Lung (tissue), 12 donors: ENCODE data around the gene CEACAM6. TPM values are rescaled to one million over a fixed set of nuclear protein-coding genes. Genes with fewer than 3 reads are reported as not detected.

Source experiments
- ATAC-seq: fragments of 200-7000 bp; cut with Tn5 transposase; one replicate; pipeline ENCODE4 v1.9.1; 2020; ENCODE audit warnings: moderate number of reproducible peaks; ENCODE audit not compliant: insufficient read depth, low FRiP score
- DNase-seq, 3 donors: peaks; one replicate each; pipeline ENCODE4 v3.0.0-alpha.2; 2013 to 2017
- H3K27ac ChIP-seq, 2 donors: one replicate each; pipeline ENCODE4 v1.5.1; 2013; ENCODE audit warnings: mild to moderate bottlenecking in 2 of 2, moderate library complexity in 2 of 2, control low read depth in 1 of 2, inconsistent platforms in 1 of 2, low read depth in 1 of 2, low read length in 1 of 2
- H3K27me3 ChIP-seq, 3 donors: one replicate each; pipeline ENCODE4 v1.5.1; 2013; ENCODE audit warnings: low read length in 2 of 3; ENCODE audit not compliant: control insufficient read depth in 3 of 3, insufficient read depth in 3 of 3
- H3K36me3 ChIP-seq, 4 donors: one replicate each; pipeline ENCODE4 v1.5.1; 2013; ENCODE audit warnings: low read length in 4 of 4, mild to moderate bottlenecking in 1 of 4, moderate library complexity in 1 of 4; ENCODE audit not compliant: control insufficient read depth in 4 of 4, insufficient read depth in 4 of 4
- H3K4me1 ChIP-seq, 5 donors: one replicate each; pipeline ENCODE4 v1.5.1; 2013; ENCODE audit warnings: low read length in 5 of 5, mild to moderate bottlenecking in 2 of 5, moderate library complexity in 1 of 5; ENCODE audit not compliant: control insufficient read depth in 5 of 5, insufficient read depth in 5 of 5
- H3K4me3 ChIP-seq: one replicate; pipeline ENCODE4 v1.5.1; 2013; ENCODE audit warnings: mild to moderate bottlenecking, control low read depth, moderate library complexity
- H3K9ac ChIP-seq, 2 donors: one replicate each; pipeline ENCODE4 v1.5.1; 2013; ENCODE audit warnings: low read length in 2 of 2, control low read depth in 1 of 2; ENCODE audit not compliant: insufficient read depth in 1 of 2
- H3K9me3 ChIP-seq, 4 donors: one replicate each; pipeline ENCODE4 v1.5.1; 2013; ENCODE audit warnings: low read length in 3 of 4, mild to moderate bottlenecking in 1 of 4, moderate library complexity in 1 of 4; ENCODE audit not compliant: control insufficient read depth in 4 of 4, insufficient read depth in 3 of 4
- WGBS, 2 donors: extraction: QIAGEN DNeasy Blood & Tissue Kit; methylation state at CpG; one replicate each; pipeline ENCODE4 v1.1.7; 2013; 5-methylcytosine and 5-hydroxymethylcytosine counted together
- polyA plus RNA-seq, 2 donors: library from polyadenylated mRNA; stranded (reverse); fragments of 200-250 nt; gene quantifications; one replicate each; pipeline ENCODE4 v1.2.1, GENCODE V29; 2013
- total RNA-seq, 2 donors: library from RNA; depleted of rRNA in 1 of 2; stranded (reverse); fragments of >200 nt in 1 of 2; gene quantifications; one replicate each; pipeline ENCODE4 v1.2.1, GENCODE V29; 2014 to 2021
- TF ChIP-seq, protein P1 (sequence below): IDR thresholded peaks from 2 replicates; pipeline ENCODE4 v1.5.1; 2012; ENCODE audit warnings: mild to moderate bottlenecking; ENCODE audit errors: control extremely low read depth, extremely low read depth
- donor health status: control.
- donor health status: control.
- donor health status: Bipolar disorder and iron deficiency.
- donor health status: healthy.
- donor health status: DM: yes; HTN: yes; CAD: no.

Gene CEACAM6
- total and polyA plus RNA-seq, 4 donors, result 5.2 to 280 (median 143) TPM

DNA sequence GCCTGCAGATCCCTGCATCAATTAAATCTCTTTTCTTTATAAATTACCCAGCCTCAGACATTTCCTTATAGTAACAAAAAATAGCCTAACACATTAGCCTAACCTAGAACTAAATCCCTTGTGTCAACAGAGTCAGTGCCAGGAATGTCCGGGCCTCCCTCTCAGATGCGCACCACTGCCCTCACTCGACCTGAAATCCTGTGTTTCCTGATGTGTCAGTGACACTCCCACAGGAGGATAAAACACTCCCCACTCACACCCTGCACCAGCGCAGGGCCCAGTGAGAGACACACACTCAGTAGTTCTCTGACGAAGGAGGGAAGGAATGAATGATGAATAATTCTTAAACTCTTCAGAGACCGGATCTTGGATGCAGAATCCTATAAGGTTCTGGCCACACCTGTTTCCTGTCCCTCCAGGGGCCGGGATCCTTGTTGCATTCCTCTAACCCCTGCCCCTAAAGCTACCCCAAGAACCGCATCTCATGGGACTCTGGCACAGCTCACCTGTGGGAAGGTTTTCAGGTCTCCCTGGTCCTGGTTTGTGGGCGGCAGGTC, 44.2 kb downstream of the CEACAM6 start:
- ATAC-seq, result no peak
- TF ChIP-seq, protein P1, sequence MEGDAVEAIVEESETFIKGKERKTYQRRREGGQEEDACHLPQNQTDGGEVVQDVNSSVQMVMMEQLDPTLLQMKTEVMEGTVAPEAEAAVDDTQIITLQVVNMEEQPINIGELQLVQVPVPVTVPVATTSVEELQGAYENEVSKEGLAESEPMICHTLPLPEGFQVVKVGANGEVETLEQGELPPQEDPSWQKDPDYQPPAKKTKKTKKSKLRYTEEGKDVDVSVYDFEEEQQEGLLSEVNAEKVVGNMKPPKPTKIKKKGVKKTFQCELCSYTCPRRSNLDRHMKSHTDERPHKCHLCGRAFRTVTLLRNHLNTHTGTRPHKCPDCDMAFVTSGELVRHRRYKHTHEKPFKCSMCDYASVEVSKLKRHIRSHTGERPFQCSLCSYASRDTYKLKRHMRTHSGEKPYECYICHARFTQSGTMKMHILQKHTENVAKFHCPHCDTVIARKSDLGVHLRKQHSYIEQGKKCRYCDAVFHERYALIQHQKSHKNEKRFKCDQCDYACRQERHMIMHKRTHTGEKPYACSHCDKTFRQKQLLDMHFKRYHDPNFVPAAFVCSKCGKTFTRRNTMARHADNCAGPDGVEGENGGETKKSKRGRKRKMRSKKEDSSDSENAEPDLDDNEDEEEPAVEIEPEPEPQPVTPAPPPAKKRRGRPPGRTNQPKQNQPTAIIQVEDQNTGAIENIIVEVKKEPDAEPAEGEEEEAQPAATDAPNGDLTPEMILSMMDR, result no peak
- DNase-seq, result no peak
- H3K9me3 ChIP-seq, result no peaks in the 10 kb centered on the region
- H3K27ac ChIP-seq, result no peak overlapping the region
- peaks cover 0 to 2% (median 0%) of the 10 kb centered on the region in 5 donors for H3K4me1 ChIP-seq
- H3K36me3 ChIP-seq, result no peaks in the 10 kb centered on the region
- WGBS, 2 donors, result 60 to 74% methylated on average over 9 of the region's 9 CpGs
- H3K4me3 ChIP-seq, result no peak overlapping the region
- no peak overlapping the region for H3K9ac ChIP-seq
- H3K27me3 ChIP-seq, result no peaks in the 10 kb centered on the region

DNA sequence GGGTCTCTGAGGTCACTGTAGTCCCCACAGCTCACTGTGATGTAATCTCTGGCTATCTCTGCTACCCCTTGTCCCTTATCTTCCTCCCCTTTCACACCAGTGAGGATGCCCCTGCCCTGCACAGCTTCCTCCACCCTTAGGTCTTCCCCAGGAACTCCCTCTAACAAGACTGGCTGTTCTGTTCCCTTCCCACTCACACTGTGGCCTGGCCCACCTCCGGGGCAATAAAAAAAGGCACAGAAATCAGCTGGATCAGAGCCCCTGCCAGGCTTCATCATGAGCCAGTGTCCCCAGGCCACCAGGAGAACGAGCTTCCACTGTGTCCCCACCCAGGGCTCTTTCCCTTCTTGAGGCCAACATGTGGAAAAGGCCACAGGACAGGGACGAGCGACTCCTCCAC, 45.7 kb downstream of the CEACAM6 start:
- Histone ChIP-seq H3K27ac (peak overlapping the region in 1 of 2 donors; percentile 61), H3K9ac (no peak overlapping the region), H3K27me3 (no peaks in the 10 kb centered on the region), H3K4me1 (peaks cover 0 to 2% (median 0%) of the 10 kb centered on the region in 5 donors), H3K9me3 (no peaks in the 10 kb centered on the region), H3K4me3 (no peak overlapping the region), H3K36me3 (no peaks in the 10 kb centered on the region)
- no peak for DNase-seq
- ATAC-seq, result no peak
- WGBS, 2 donors, result 76 to 77% methylated on average over 4 of the region's 4 CpGs
- TF ChIP-seq, protein P1, result no peak

DNA sequence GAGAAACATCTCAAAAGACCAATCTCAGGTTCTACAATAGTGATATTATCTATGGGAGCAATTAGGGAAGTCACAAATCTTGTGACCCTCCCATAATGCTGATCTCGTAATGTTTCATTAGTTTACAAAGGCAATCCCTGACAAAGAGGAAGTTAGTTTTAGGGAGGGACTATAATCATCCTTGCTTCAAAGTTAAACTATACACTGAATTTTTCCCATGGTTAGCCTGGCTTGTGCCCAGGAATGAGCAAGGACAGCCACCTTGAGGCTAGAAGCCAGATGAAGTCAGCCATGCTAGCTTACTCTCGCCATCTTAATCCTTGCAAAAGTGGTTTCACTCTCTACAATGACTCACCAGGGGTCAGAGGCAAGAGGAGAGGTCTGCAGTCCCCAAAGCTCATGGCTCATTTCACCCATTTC, 46.5 kb downstream of the CEACAM6 start:
- no peaks in the 10 kb centered on the region for H3K36me3 ChIP-seq
- H3K4me1 ChIP-seq, result peaks cover 0 to 2% (median 0%) of the 10 kb centered on the region in 5 donors
- ATAC-seq (peak; percentile 34), DNase-seq (no peak)
- TF ChIP-seq, protein P1, result no peak
- H3K4me3 ChIP-seq, result no peak overlapping the region
- no peaks in the 10 kb centered on the region for H3K27me3 ChIP-seq
- no peak overlapping the region for H3K9ac ChIP-seq
- 31 to 44% methylated on average over 2 of the region's 2 CpGs for WGBS, 2 donors
- peak overlapping the region in 1 of 2 donors; percentile 64 for H3K27ac ChIP-seq
- H3K9me3 ChIP-seq, result no peaks in the 10 kb centered on the region

DNA sequence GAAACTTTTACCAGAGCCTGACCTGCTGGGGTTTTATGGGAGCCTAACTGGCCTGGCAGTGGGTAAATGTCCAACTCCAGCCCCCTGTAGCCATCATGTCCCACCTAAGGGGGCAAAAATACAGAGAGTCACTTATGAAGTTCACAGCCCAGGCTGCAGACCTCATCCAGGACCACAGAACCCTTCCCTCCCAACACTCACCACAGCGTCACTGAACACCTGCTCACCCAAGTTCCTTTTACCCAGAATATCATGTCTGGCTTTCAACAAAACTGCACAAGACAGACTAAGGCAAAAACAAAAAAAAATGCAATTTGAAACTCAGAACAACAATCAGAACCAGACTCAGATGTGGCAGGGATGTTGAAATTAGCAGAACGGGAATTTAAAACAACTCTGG, 47.4 kb downstream of the CEACAM6 start:
- WGBS, 2 donors, result 25 to 63% methylated on average over 2 of the region's 2 CpGs
- Histone ChIP-seq H3K4me3 (no peak overlapping the region), H3K9me3 (peaks cover 0 to 3% (median 0%) of the 10 kb centered on the region in 4 donors), H3K36me3 (no peaks in the 10 kb centered on the region), H3K27ac (no peak overlapping the region), H3K4me1 (peaks cover 0 to 2% (median 0%) of the 10 kb centered on the region in 5 donors), H3K9ac (no peak overlapping the region), H3K27me3 (no peaks in the 10 kb centered on the region)
- TF ChIP-seq, protein P1, result no peak
- no peak for ATAC-seq
- DNase-seq, result no peak
